ENCODE results near the gene RPL39. TPM values are rescaled to one million over a fixed set of nuclear protein-coding genes. Genes with fewer than 3 reads are reported as not detected.

RPL39 gene
- total and polyA plus RNA-seq, 4 donors, result 623 to 2,860 (median 640) TPM

DNA sequence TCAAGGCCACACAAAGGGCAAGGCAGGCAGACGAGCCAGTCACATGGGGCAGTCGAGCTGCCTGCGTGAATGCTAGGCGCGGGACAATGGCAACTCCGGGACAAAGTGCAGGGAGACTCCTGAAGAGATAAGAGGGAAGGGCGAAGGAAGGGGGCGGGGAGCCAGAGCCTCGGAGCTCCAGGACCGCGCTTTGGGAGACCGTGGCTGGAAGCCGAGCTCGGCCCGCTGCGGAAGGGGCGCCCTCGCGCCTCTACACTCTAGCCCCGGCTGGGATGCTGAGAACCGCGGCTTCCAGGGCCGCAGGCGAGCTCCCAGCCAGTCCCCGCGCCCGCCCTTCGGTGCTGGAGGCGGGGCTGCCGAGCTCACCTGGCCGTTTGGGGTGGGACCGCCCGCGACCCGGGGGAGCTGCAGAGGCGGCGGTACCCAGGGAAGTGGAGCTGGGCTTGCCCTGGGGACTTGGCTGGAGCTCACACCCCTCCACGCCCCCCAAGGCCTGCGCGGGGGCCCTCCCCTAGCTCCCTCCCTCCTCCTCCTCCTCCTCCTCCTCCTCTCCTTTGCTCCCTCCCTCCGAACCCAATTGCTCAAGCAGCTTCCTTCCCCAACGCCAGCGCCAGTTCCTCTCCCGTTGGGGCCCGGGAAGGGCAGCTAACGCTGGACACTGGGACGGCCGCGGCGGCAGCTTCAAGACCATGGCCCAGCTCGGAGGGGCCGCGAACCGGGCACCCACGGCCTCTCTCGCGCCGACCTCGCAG, 33.3 kb downstream of the RPL39 start, which contains the start of gene SOWAHD:
SOWAHD (plus strand) TSS at position 610 of the 752 bp plus-strand sequence; CDS start at position 690, 80 bp downstream.
- WGBS, result 1% methylated on average over 59 of the region's 59 CpGs

GRCh38 chrX:119757646-119757978, 33.8 kb downstream of the RPL39 start:
- peak overlapping the region in 1 of 3 donors; percentile 23 for H3K4me3 ChIP-seq (ENCODE audit: low read depth in 1 of 3, low read length in 3 of 3)
- WGBS, result 57% methylated on average over 12 of the region's 12 CpGs
- no peak for DNase-seq (ENCODE audit: low spot score)
- TF ChIP-seq RAD21 (IDR thresholded peaks at IDR 0.05), result no peak
- peak overlapping the region in 1 of 2 donors; percentile 12 for H3K27ac ChIP-seq (ENCODE audit: low read depth in 1 of 2, low read length in 2 of 2)
- H3K27me3 ChIP-seq (ENCODE audit: control insufficient read depth in 4 of 4, insufficient read depth in 4 of 4, low read length in 3 of 4), result no peaks in the 10 kb centered on the region
- no peaks in the 10 kb centered on the region for H3K36me3 ChIP-seq (ENCODE audit: control insufficient read depth in 4 of 4, insufficient read depth in 3 of 4, low read depth in 1 of 4, low read length in 3 of 4)
- peaks cover 1 to 18% (median 3%) of the 10 kb centered on the region in 4 donors for H3K4me1 ChIP-seq (ENCODE audit: control insufficient read depth in 4 of 4, insufficient read depth in 4 of 4, low read length in 3 of 4)
- no peaks in the 10 kb centered on the region for H3K9me3 ChIP-seq (ENCODE audit: control insufficient read depth in 4 of 4, low read length in 3 of 4)
- no peak overlapping the region for H3K9ac ChIP-seq (ENCODE audit: low read depth in 1 of 2, low read length in 2 of 2)

More for the DNA sequence above, 33.3 kb downstream of the RPL39 start, which contains the start of gene SOWAHD:
- Histone ChIP-seq H3K36me3 (ENCODE audit: control insufficient read depth in 4 of 4, insufficient read depth in 3 of 4, low read depth in 1 of 4, low read length in 3 of 4) (no peaks in the 10 kb centered on the region), H3K9me3 (ENCODE audit: control insufficient read depth in 4 of 4, low read length in 3 of 4) (no peaks in the 10 kb centered on the region), H3K4me3 (ENCODE audit: low read depth in 1 of 3, low read length in 3 of 3) (peak within 1 kb of the TSS in 2 of 3 donors; percentile 23 to 55), H3K27me3 (ENCODE audit: control insufficient read depth in 4 of 4, insufficient read depth in 4 of 4, low read length in 3 of 4) (no peaks in the 10 kb centered on the region), H3K4me1 (ENCODE audit: control insufficient read depth in 4 of 4, insufficient read depth in 4 of 4, low read length in 3 of 4) (peaks cover 1 to 18% (median 3%) of the 10 kb centered on the region in 4 donors), H3K9ac (ENCODE audit: low read depth in 1 of 2, low read length in 2 of 2) (no peak within 1 kb of the TSS), H3K27ac (ENCODE audit: low read depth in 1 of 2, low read length in 2 of 2) (peak within 1 kb of the TSS; percentile 12 to 31)
- TF ChIP-seq FOXA1 (IDR thresholded peaks at IDR 0.05), result no peak
- TF ChIP-seq HNF4A (conservative IDR thresholded peaks at IDR 0.05), result peak in 1 of 2 donors; percentile 7
- DNase-seq (ENCODE audit: low spot score), result no peak

DNA sequence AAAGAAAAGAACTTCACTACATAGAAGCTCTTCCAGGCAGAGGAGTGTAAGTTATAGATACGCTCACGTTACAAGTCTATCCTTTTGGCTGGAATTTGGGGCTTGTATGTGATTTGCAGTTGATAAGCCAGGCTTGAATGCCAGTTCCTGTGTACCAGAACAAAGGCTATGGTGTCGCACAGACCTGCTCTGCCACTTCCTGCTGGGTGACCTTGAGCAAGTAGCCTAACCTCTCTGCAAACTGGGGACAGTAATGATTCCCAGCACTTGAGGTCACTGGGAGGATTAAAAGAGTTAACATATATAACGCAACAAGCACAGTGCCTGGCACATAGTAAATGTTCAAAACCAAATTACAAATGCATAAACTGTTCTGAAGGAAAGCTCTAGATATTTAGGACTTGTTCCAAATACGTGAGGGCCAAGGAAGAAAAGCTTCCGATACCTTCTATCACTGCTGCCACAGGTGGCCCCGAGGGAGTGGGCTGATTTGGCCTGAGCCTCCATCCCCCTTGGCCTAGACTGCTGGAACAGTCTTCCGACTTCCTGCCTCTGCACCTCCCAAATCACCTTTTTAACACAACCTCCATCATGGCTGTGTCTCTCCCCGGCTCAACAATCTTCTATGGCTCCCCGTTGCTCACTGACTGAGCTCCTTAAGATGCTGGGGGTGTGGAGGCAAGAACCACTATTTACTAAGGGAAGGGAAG, 34.3 kb downstream of the RPL39 start:
- 83% methylated on average over 10 of the region's 10 CpGs for WGBS
- no peak overlapping the region for H3K27ac ChIP-seq (ENCODE audit: low read depth in 1 of 2, low read length in 2 of 2)
- DNase-seq (ENCODE audit: low spot score), result no peak

More for the DNA sequence above, 34.3 kb downstream of the RPL39 start:
- Histone ChIP-seq H3K4me3 (ENCODE audit: low read depth in 1 of 3, low read length in 3 of 3) (no peak overlapping the region), H3K9me3 (ENCODE audit: control insufficient read depth in 4 of 4, low read length in 3 of 4) (no peaks in the 10 kb centered on the region), H3K9ac (ENCODE audit: low read depth in 1 of 2, low read length in 2 of 2) (no peak overlapping the region), H3K4me1 (ENCODE audit: control insufficient read depth in 4 of 4, insufficient read depth in 4 of 4, low read length in 3 of 4) (peaks cover 1 to 18% (median 3%) of the 10 kb centered on the region in 4 donors), H3K36me3 (ENCODE audit: control insufficient read depth in 4 of 4, insufficient read depth in 3 of 4, low read depth in 1 of 4, low read length in 3 of 4) (no peaks in the 10 kb centered on the region), H3K27me3 (ENCODE audit: control insufficient read depth in 4 of 4, insufficient read depth in 4 of 4, low read length in 3 of 4) (no peaks in the 10 kb centered on the region)
- no peak for TF ChIP-seq FOXA1 (IDR thresholded peaks at IDR 0.05)
- TF ChIP-seq FOXA2 (IDR thresholded peaks at IDR 0.05), result no peak
- TF ChIP-seq YY1 (IDR thresholded peaks at IDR 0.05), result no peak
- no peak for TF ChIP-seq GABPA (IDR thresholded peaks at IDR 0.05 in 1 of 2, conservative IDR thresholded peaks at IDR 0.05 in 1 of 2)
- no peak for TF ChIP-seq EGR1 (IDR thresholded peaks at IDR 0.05; ENCODE audit: low read depth in 2 of 2)
- no peak for TF ChIP-seq RAD21 (IDR thresholded peaks at IDR 0.05)
- no peak for TF ChIP-seq NR2F2 (IDR thresholded peaks at IDR 0.05)
- no peak for TF ChIP-seq ZBTB33 (IDR thresholded peaks at IDR 0.05)
- TF ChIP-seq RXRA (IDR thresholded peaks at IDR 0.05), result no peak
- TF ChIP-seq, protein P1, sequence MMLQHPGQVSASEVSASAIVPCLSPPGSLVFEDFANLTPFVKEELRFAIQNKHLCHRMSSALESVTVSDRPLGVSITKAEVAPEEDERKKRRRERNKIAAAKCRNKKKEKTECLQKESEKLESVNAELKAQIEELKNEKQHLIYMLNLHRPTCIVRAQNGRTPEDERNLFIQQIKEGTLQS (IDR thresholded peaks at IDR 0.05), result no peak

Measured in liver (tissue), 9 donors.